GM23338 (cell line): ENCODE data around the gene CBX2. TPM values are rescaled to one million over a fixed set of nuclear protein-coding genes. Genes with fewer than 3 reads are reported as not detected.

Experiments used
- ATAC-seq: fragments of 200-7000 bp; cut with Tn5 transposase; 3 replicates; pipeline ENCODE4 v1.9.1; 2020
- DNase-seq: peaks from one replicate; pipeline ENCODE4 v3.0.0-alpha.2; 2015; ENCODE audit warnings: low spot score
- H2AFZ ChIP-seq: fragments of 200-600 bp; sonication (generic); 2 replicates; pipeline ENCODE4 v1.8.0; 2016; ENCODE audit warnings: antibody characterized with exemption, mild to moderate bottlenecking, moderate library complexity
- H3F3A ChIP-seq: fragments of 200-600 bp; sonication (generic); replicated peaks from 2 replicates; pipeline ENCODE4 v1.8.0; 2017; ENCODE audit warnings: antibody characterized with exemption, mixed run types, low read depth
- H3K27ac ChIP-seq: fragments of 200-600 bp; sonication (generic); 2 replicates; pipeline ENCODE4 v1.6.1; 2016; ENCODE audit warnings: low read depth
- H3K27me3 ChIP-seq: fragments of 200-600 bp; sonication (generic); 2 replicates; pipeline ENCODE4 v1.8.0; 2016; ENCODE audit warnings: mild to moderate bottlenecking, mixed run types, moderate library complexity; ENCODE audit not compliant: insufficient read depth
- H3K36me3 ChIP-seq: fragments of 200-600 bp; sonication (generic); 2 replicates; pipeline ENCODE4 v1.8.0; 2016; ENCODE audit warnings: mild to moderate bottlenecking; ENCODE audit not compliant: insufficient read depth
- H3K4me1 ChIP-seq: fragments of 200-600 bp; sonication (generic); 2 replicates; pipeline ENCODE4 v1.8.0; 2016; ENCODE audit warnings: mild to moderate bottlenecking, moderate library complexity; ENCODE audit not compliant: insufficient read depth
- H3K4me2 ChIP-seq: fragments of 200-600 bp; sonication (generic); 2 replicates; pipeline ENCODE4 v1.7.1; 2017; ENCODE audit warnings: mixed run types
- H3K4me3 ChIP-seq: fragments of 200-600 bp; sonication (generic); 2 replicates; pipeline ENCODE4 v1.6.1; 2016; ENCODE audit warnings: mixed run types
- H3K79me2 ChIP-seq: fragments of 200-600 bp; sonication (generic); replicated peaks from 2 replicates; pipeline ENCODE4 v1.8.0; 2017; ENCODE audit warnings: mild to moderate bottlenecking; ENCODE audit not compliant: insufficient read depth
- H3K9me2 ChIP-seq: fragments of 200-600 bp; sonication (generic); 2 replicates; pipeline ENCODE4 v1.8.0; 2017; ENCODE audit not compliant: insufficient read depth
- H4K20me1 ChIP-seq: fragments of 200-600 bp; sonication (generic); replicated peaks from 2 replicates; pipeline ENCODE4 v1.8.0; 2017; ENCODE audit warnings: mild to moderate bottlenecking; ENCODE audit not compliant: insufficient read depth
- H3K27ac Mint-ChIP-seq: 2 replicates; pipeline ENCODE4 v1.8.0; 2020; ENCODE audit warnings: inconsistent platforms, mild to moderate bottlenecking, moderate library complexity, mixed read lengths
- H3K27me3 Mint-ChIP-seq: 3 replicates; pipeline ENCODE4 v1.8.0; 2022; ENCODE audit warnings: low read depth, mild to moderate bottlenecking, moderate library complexity, mixed read lengths, inconsistent platforms; ENCODE audit not compliant: insufficient read depth, poor library complexity
- H3K36me3 Mint-ChIP-seq: 3 replicates; pipeline ENCODE4 v1.8.0; 2021; ENCODE audit warnings: low read depth, mild to moderate bottlenecking, inconsistent platforms, moderate library complexity, mixed read lengths
- H3K4me1 Mint-ChIP-seq: 3 replicates; pipeline ENCODE4 v1.8.0; 2020; ENCODE audit warnings: mild to moderate bottlenecking, inconsistent platforms, mixed read lengths
- H3K4me3 Mint-ChIP-seq: 3 replicates; pipeline ENCODE4 v1.8.0; 2021; ENCODE audit warnings: moderate library complexity, mild to moderate bottlenecking, inconsistent platforms, mixed read lengths
- H3K9me3 Mint-ChIP-seq: 3 replicates; pipeline ENCODE4 v1.8.0; 2020; ENCODE audit warnings: moderate library complexity, mild to moderate bottlenecking, inconsistent platforms, mixed read lengths
- CREB1 ChIP-seq: fragments of 250-450 bp; sonication (Bioruptor Pico); IDR thresholded peaks from 2 replicates; pipeline ENCODE4 v1.5.0; 2020; ENCODE audit warnings: low read depth, mild to moderate bottlenecking, moderate library complexity
- EZH2 ChIP-seq: fragments of 200-600 bp; sonication (generic); IDR thresholded peaks from one replicate; pipeline ENCODE4 v1.8.0; 2017; ENCODE audit warnings: antibody characterized with exemption, mild to moderate bottlenecking, low read depth; ENCODE audit not compliant: unreplicated experiment
- JUNB ChIP-seq: IDR thresholded peaks from one replicate; pipeline ENCODE4 v1.6.1; 2016; ENCODE audit warnings: antibody characterized with exemption; ENCODE audit not compliant: unreplicated experiment
- POLR2AphosphoS5 ChIP-seq: IDR thresholded peaks from 2 replicates; pipeline ENCODE4 v1.6.1; 2016; ENCODE audit warnings: antibody characterized with exemption, low read depth
- STAT1 ChIP-seq: IDR thresholded peaks from one replicate; pipeline ENCODE4 v1.6.1; 2016; ENCODE audit warnings: antibody characterized with exemption; ENCODE audit not compliant: unreplicated experiment
- polyA plus RNA-seq: library from polyadenylated mRNA; unstranded; fragments of >200 nt; fragmentation: Nextera tagmentation; extraction: Ambion mirVana; gene quantifications from 2 replicates; pipeline ENCODE4 v1.2.1, GENCODE V29; 2016
- total RNA-seq: library from RNA; depleted of rRNA; stranded (reverse); fragments of >200 nt; shearing (Covaris generic); gene quantifications from 2 replicates; pipeline ENCODE4 v1.2.3, GENCODE V29; 2014
- TF ChIP-seq, protein P1 (sequence below): IDR thresholded peaks from one replicate; pipeline ENCODE4 v1.6.1; 2018; ENCODE audit warnings: antibody characterized with exemption; ENCODE audit not compliant: unreplicated experiment
- TF ChIP-seq, protein P2 (sequence below): IDR thresholded peaks from 2 replicates; pipeline ENCODE4 v1.6.1; 2016; ENCODE audit warnings: antibody characterized with exemption
- TF ChIP-seq, protein P3 (sequence below), 2 experiments: fragments of 200-600 bp in 1 of 2; sonication (generic) in 1 of 2; conservative IDR thresholded peaks; 2 replicates each; pipeline versions ENCODE4 v1.5.1 to v1.6.1; 2016 to 2017; ENCODE audit warnings: antibody characterized with exemption in 2 of 2, low read depth in 2 of 2, mild to moderate bottlenecking in 2 of 2, moderate library complexity in 1 of 2

The CBX2 gene
- total and polyA plus RNA-seq, 2 experiments from 2014 or later: 26.6 to 114 TPM

DNA sequence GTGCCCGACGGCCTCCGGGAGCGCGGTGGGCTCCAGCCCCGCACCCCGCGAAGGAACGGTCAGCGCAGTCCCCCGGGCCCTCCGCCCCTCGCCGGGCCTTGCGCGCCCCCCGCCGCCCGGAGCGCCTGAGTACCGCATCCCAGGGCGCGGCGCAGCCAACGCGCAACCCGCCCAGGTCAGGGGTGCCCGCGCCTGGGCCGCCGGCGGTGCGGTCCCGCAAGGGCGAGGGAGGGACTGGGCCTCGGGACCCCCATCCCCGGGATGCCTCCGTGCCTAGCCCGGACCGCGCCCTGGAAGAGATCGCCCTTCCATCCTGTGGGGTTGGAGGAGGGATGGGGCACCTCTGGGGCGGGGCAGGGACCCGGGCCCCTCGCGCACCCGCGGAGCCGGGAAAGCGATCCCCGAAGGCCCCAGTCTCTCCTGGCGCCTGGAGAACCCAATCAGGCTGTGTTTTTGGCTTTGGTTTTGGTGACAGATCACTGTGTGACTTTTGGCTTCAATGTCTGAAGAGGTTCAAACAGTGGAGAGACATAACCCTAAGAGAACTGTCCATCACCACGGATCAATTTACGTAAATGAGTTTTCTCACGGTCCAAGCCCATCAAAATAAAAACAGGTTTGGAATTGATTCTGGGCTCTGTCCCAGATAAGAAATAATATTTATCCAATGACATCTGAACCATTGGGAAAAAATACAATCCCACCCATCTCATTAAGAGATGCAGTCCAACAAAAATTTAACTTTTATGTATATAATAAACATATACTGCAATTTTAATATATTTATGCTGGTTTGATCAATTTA, 29.5 kb upstream of the CBX2 start:
- no peaks in the 10 kb centered on the region; the same call in 1 of the 2 replicates for H4K20me1 ChIP-seq
- peaks cover 10% of the 10 kb centered on the region for H3K4me1 ChIP-seq
- H2AFZ ChIP-seq: 0 out of 2 replicates have a peak overlapping the region, but pooled peaks have one; percentile 43
- H3K27ac ChIP-seq: no peak overlapping the region
- TF ChIP-seq EZH2 (peak; percentile 30), CREB1 (CRISPR knock-in tag) (no peak)
- H3K36me3 ChIP-seq: no peaks in the 10 kb centered on the region
- ATAC-seq (peak; percentile 24), DNase-seq (peak; percentile 40)
- peak overlapping the region; percentile 84 for H3K4me2 ChIP-seq
- no peaks in the 10 kb centered on the region for H3K9me3 Mint-ChIP-seq
- H3K79me2 ChIP-seq: no peaks in the 10 kb centered on the region
- no peaks in the 10 kb centered on the region for H3K9me2 ChIP-seq
- H3F3A ChIP-seq: peaks cover 12% of the 10 kb centered on the region
- peak overlapping the region; percentile 58 for H3K4me3 Mint-ChIP-seq
- H3K36me3 Mint-ChIP-seq: no peaks in the 10 kb centered on the region; the same call in 2 of the 3 replicates
- H3K27me3 Mint-ChIP-seq: peaks cover 59% of the 10 kb centered on the region
- no peak overlapping the region for H3K27ac Mint-ChIP-seq
- peaks cover 62% of the 10 kb centered on the region for H3K27me3 ChIP-seq
- peaks cover 13% of the 10 kb centered on the region for H3K4me1 Mint-ChIP-seq
- H3K4me3 ChIP-seq: peak overlapping the region; percentile 55

DNA sequence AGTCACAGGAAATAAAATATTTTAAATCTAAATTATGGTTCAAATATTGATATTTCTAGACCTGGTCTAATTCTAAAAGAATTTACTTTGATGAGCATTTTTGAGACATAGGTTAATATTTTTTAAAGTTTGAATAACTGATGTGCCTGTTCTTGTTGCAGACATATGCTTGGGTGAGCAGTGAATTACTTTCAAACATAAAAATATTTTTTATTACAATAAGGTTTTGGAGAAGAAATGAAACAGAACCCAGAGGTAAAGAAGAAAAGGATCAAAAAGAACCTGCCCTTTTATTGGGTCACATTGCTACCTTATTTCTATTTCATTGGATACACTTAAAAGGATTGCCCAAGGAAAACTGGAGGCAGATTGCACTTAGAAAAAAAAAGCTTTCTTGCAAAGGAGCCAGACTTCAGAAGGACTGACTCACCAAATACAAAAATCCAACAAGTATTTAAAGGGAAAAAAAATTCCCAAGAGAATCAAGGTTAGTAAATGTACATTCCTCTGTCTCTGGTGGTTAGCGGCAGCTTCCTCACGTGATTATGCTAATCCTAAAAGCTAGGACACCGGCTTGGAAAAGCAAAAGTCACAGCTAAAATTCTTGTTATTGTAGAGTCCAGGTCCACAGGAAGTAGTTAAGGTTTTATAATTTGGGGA, 28.7 kb upstream of the CBX2 start:
- Mint-ChIP-seq H3K9me3 (no peaks in the 10 kb centered on the region), H3K36me3 (no peaks in the 10 kb centered on the region; the same call in 2 of the 3 replicates), H3K4me3 (no peak overlapping the region), H3K27me3 (peaks cover 58% of the 10 kb centered on the region), H3K4me1 (peaks cover 13% of the 10 kb centered on the region), H3K27ac (no peak overlapping the region)
- peaks cover 56% of the 10 kb centered on the region for H3K27me3 ChIP-seq
- no peak overlapping the region for H2AFZ ChIP-seq
- no peaks in the 10 kb centered on the region for H3K36me3 ChIP-seq
- DNase-seq (no peak), ATAC-seq (no peak)
- no peaks in the 10 kb centered on the region for H3K9me2 ChIP-seq
- no peak overlapping the region for H3K4me3 ChIP-seq
- TF ChIP-seq CREB1 (CRISPR knock-in tag) (no peak), EZH2 (peak; percentile 13)
- peaks cover 12% of the 10 kb centered on the region for H3F3A ChIP-seq
- no peak overlapping the region for H3K27ac ChIP-seq
- no peaks in the 10 kb centered on the region; the same call in 1 of the 2 replicates for H4K20me1 ChIP-seq
- H3K4me2 ChIP-seq: 0 out of 2 replicates have a peak overlapping the region, but pooled peaks have one; percentile 84
- no peaks in the 10 kb centered on the region for H3K79me2 ChIP-seq
- H3K4me1 ChIP-seq: peaks cover 10% of the 10 kb centered on the region

DNA sequence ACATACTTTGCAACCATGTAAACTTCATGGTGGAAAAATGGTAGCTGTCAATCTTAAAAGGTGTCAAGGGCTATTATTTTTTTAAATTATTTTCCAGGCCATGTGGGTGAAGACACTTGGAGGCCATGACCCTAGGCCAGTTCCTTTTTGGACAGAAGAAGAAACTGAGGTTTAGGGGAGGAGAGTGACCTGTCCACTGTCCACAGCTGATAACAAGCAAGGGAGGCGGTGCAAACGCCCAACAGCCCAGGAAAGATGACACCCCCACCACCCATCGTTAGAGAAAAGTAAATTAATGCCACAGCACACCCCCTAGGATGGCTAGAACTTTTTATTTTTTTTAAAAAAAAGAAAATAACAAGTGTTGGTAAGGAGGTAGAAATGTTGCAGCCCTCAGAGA, 28.0 kb upstream of the CBX2 start:
- DNase-seq (no peak), ATAC-seq (no peak)
- no peak overlapping the region for H3K4me3 ChIP-seq
- no peaks in the 10 kb centered on the region; the same call in 1 of the 2 replicates for H4K20me1 ChIP-seq
- H2AFZ ChIP-seq: no peak overlapping the region
- Mint-ChIP-seq H3K27me3 (peaks cover 54% of the 10 kb centered on the region), H3K36me3 (no peaks in the 10 kb centered on the region; the same call in 2 of the 3 replicates), H3K27ac (no peak overlapping the region), H3K9me3 (no peaks in the 10 kb centered on the region), H3K4me1 (peaks cover 13% of the 10 kb centered on the region), H3K4me3 (no peak overlapping the region)
- no peaks in the 10 kb centered on the region for H3K36me3 ChIP-seq
- no peaks in the 10 kb centered on the region for H3K79me2 ChIP-seq
- H3F3A ChIP-seq: peaks cover 12% of the 10 kb centered on the region
- peaks cover 56% of the 10 kb centered on the region for H3K27me3 ChIP-seq
- no peak overlapping the region for H3K4me2 ChIP-seq
- H3K4me1 ChIP-seq: peaks cover 10% of the 10 kb centered on the region
- no peak overlapping the region for H3K27ac ChIP-seq
- no peaks in the 10 kb centered on the region for H3K9me2 ChIP-seq
- no peak for TF ChIP-seq JUNB
- TF ChIP-seq POLR2AphosphoS5: no peak
- TF ChIP-seq, protein P1, sequence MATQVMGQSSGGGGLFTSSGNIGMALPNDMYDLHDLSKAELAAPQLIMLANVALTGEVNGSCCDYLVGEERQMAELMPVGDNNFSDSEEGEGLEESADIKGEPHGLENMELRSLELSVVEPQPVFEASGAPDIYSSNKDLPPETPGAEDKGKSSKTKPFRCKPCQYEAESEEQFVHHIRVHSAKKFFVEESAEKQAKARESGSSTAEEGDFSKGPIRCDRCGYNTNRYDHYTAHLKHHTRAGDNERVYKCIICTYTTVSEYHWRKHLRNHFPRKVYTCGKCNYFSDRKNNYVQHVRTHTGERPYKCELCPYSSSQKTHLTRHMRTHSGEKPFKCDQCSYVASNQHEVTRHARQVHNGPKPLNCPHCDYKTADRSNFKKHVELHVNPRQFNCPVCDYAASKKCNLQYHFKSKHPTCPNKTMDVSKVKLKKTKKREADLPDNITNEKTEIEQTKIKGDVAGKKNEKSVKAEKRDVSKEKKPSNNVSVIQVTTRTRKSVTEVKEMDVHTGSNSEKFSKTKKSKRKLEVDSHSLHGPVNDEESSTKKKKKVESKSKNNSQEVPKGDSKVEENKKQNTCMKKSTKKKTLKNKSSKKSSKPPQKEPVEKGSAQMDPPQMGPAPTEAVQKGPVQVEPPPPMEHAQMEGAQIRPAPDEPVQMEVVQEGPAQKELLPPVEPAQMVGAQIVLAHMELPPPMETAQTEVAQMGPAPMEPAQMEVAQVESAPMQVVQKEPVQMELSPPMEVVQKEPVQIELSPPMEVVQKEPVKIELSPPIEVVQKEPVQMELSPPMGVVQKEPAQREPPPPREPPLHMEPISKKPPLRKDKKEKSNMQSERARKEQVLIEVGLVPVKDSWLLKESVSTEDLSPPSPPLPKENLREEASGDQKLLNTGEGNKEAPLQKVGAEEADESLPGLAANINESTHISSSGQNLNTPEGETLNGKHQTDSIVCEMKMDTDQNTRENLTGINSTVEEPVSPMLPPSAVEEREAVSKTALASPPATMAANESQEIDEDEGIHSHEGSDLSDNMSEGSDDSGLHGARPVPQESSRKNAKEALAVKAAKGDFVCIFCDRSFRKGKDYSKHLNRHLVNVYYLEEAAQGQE: no peak
- TF ChIP-seq STAT1: no peak
- TF ChIP-seq, protein P2, sequence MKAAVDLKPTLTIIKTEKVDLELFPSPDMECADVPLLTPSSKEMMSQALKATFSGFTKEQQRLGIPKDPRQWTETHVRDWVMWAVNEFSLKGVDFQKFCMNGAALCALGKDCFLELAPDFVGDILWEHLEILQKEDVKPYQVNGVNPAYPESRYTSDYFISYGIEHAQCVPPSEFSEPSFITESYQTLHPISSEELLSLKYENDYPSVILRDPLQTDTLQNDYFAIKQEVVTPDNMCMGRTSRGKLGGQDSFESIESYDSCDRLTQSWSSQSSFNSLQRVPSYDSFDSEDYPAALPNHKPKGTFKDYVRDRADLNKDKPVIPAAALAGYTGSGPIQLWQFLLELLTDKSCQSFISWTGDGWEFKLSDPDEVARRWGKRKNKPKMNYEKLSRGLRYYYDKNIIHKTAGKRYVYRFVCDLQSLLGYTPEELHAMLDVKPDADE: no peak
- TF ChIP-seq, protein P3, sequence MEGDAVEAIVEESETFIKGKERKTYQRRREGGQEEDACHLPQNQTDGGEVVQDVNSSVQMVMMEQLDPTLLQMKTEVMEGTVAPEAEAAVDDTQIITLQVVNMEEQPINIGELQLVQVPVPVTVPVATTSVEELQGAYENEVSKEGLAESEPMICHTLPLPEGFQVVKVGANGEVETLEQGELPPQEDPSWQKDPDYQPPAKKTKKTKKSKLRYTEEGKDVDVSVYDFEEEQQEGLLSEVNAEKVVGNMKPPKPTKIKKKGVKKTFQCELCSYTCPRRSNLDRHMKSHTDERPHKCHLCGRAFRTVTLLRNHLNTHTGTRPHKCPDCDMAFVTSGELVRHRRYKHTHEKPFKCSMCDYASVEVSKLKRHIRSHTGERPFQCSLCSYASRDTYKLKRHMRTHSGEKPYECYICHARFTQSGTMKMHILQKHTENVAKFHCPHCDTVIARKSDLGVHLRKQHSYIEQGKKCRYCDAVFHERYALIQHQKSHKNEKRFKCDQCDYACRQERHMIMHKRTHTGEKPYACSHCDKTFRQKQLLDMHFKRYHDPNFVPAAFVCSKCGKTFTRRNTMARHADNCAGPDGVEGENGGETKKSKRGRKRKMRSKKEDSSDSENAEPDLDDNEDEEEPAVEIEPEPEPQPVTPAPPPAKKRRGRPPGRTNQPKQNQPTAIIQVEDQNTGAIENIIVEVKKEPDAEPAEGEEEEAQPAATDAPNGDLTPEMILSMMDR (conservative IDR thresholded peaks at IDR 0.05; ENCODE audit: low read depth in 2 of 2): no peak
